Mucosa of rectum (tissue), 2 donors: Measurements from ENCODE around the gene BACH2.
A peak's percentile ranks its signal among the peaks of the same experiment; 100 is the strongest.
"Not testable (repeated sequence)": the region's sequence is repeated elsewhere in the genome, so short reads cannot be mapped to it uniquely, and the experiment has no call there.

Experiments used
- H3K27ac ChIP-seq, 2 donors: one replicate each; pipeline ENCODE4 v1.7.0; 2013; ENCODE audit warnings: inconsistent platforms in 2 of 2, low read depth in 2 of 2, low read length in 2 of 2
- H3K27me3 ChIP-seq, 2 donors: one replicate each; pipeline ENCODE4 v1.7.0; 2013; ENCODE audit warnings: low read length in 2 of 2; ENCODE audit not compliant: control insufficient read depth in 2 of 2, insufficient read depth in 2 of 2
- H3K36me3 ChIP-seq, 2 donors: one replicate each; pipeline ENCODE4 v1.7.0; 2013; ENCODE audit warnings: low read length in 2 of 2; ENCODE audit not compliant: control insufficient read depth in 2 of 2, insufficient read depth in 2 of 2
- H3K4me1 ChIP-seq, 2 donors: one replicate each; pipeline ENCODE4 v1.7.0; 2013; ENCODE audit warnings: low read length in 2 of 2, mild to moderate bottlenecking in 1 of 2; ENCODE audit not compliant: control insufficient read depth in 2 of 2, insufficient read depth in 2 of 2
- H3K4me3 ChIP-seq, 2 donors: one replicate each; pipeline ENCODE4 v1.7.0; 2013; ENCODE audit warnings: low read length in 2 of 2
- H3K9ac ChIP-seq, 2 donors: one replicate each; pipeline ENCODE4 v1.7.0; 2013; ENCODE audit warnings: low read length in 2 of 2, low read depth in 1 of 2, mild to moderate bottlenecking in 1 of 2
- H3K9me3 ChIP-seq, 2 donors: one replicate each; pipeline ENCODE4 v1.7.0; 2013; ENCODE audit warnings: low read length in 2 of 2; ENCODE audit not compliant: control insufficient read depth in 2 of 2
- donor health status: healthy.
- donor health status: Normal muscosa, but diverticular disease.

Gene BACH2

GRCh38 chr6:90218959-90219208 is 77.8 kb downstream of the BACH2 start:
- Histone ChIP-seq H3K27ac (peak overlapping the region; percentile 84 to 90), H3K36me3 (no peaks in the 10 kb centered on the region), H3K9me3 (no peaks in the 10 kb centered on the region), H3K27me3 (no peaks in the 10 kb centered on the region), H3K4me1 (peaks cover 13 to 16% of the 10 kb centered on the region in 2 donors), H3K9ac (peak overlapping the region; percentile 24 to 45), H3K4me3 (peak overlapping the region in 1 of 2 donors; percentile 46)

GRCh38 chr6:90217506-90218127 is 79.0 kb downstream of the BACH2 start:
- Histone ChIP-seq H3K36me3 (no peaks in the 10 kb centered on the region), H3K27ac (peak overlapping the region; percentile 71 to 90), H3K27me3 (no peaks in the 10 kb centered on the region), H3K9me3 (no peaks in the 10 kb centered on the region), H3K9ac (peak overlapping the region in 1 of 2 donors; percentile 22), H3K4me1 (peaks cover 13 to 16% of the 10 kb centered on the region in 2 donors), H3K4me3 (peak overlapping the region; percentile 18 to 46)

- H3K27ac ChIP-seq: no peak overlapping the region
- H3K27me3 ChIP-seq: no peaks in the 10 kb centered on the region
- no peaks in the 10 kb centered on the region for H3K9me3 ChIP-seq
- no peaks in the 10 kb centered on the region for H3K36me3 ChIP-seq
- H3K4me3 ChIP-seq: no peak overlapping the region
- H3K9ac ChIP-seq: no peak overlapping the region
- peaks cover 13 to 16% of the 10 kb centered on the region in 2 donors for H3K4me1 ChIP-seq
Observed at GRCh38 chr6:90216072-90216977, 80.3 kb downstream of the BACH2 start.

- H3K4me3 ChIP-seq: no peak overlapping the region
- no peaks in the 10 kb centered on the region for H3K36me3 ChIP-seq
- no peaks in the 10 kb centered on the region for H3K9me3 ChIP-seq
- H3K27ac ChIP-seq: no peak overlapping the region
- H3K9ac ChIP-seq: no peak overlapping the region
- no peaks in the 10 kb centered on the region for H3K27me3 ChIP-seq
- peaks cover 13 to 16% of the 10 kb centered on the region in 2 donors for H3K4me1 ChIP-seq
Observed at GRCh38 chr6:90214966-90215365, 81.7 kb downstream of the BACH2 start.

GRCh38 chr6:90214461-90214860 is 82.2 kb downstream of the BACH2 start:
- no peak overlapping the region for H3K27ac ChIP-seq
- no peak overlapping the region for H3K9ac ChIP-seq
- no peaks in the 10 kb centered on the region for H3K36me3 ChIP-seq
- H3K4me3 ChIP-seq: no peak overlapping the region
- no peaks in the 10 kb centered on the region for H3K9me3 ChIP-seq
- no peaks in the 10 kb centered on the region for H3K27me3 ChIP-seq
- peaks cover 13 to 16% of the 10 kb centered on the region in 2 donors for H3K4me1 ChIP-seq

GRCh38 chr6:90212274-90212673 is 84.4 kb downstream of the BACH2 start:
- Histone ChIP-seq H3K9me3 (no peaks in the 10 kb centered on the region), H3K9ac (no peak overlapping the region), H3K36me3 (no peaks in the 10 kb centered on the region), H3K27ac (no peak overlapping the region), H3K4me1 (peaks cover 0 to 3% of the 10 kb centered on the region in 2 donors), H3K27me3 (no peaks in the 10 kb centered on the region), H3K4me3 (no peak overlapping the region)

- H3K4me1 ChIP-seq: no peaks in the 10 kb centered on the region
- no peaks in the 10 kb centered on the region for H3K36me3 ChIP-seq
- H3K9ac ChIP-seq: no peak overlapping the region
- H3K27ac ChIP-seq: no peak overlapping the region
- H3K4me3 ChIP-seq: no peak overlapping the region
- H3K9me3 ChIP-seq: no peaks in the 10 kb centered on the region
- H3K27me3 ChIP-seq: no peaks in the 10 kb centered on the region
Observed at GRCh38 chr6:90209527-90209926, 87.1 kb downstream of the BACH2 start.

- not testable (repeated sequence) for H3K4me1 ChIP-seq, H3K36me3 ChIP-seq, H3K9me3 ChIP-seq, H3K27me3 ChIP-seq, H3K27ac ChIP-seq, H3K9ac ChIP-seq, H3K4me3 ChIP-seq
Observed at GRCh38 chr6:90208690-90209089, 88.0 kb downstream of the BACH2 start.

GRCh38 chr6:90204327-90205056 is 92.2 kb downstream of the BACH2 start:
- H3K27me3 ChIP-seq: no peaks in the 10 kb centered on the region
- no peaks in the 10 kb centered on the region for H3K9me3 ChIP-seq
- H3K4me1 ChIP-seq: no peaks in the 10 kb centered on the region
- H3K36me3 ChIP-seq: no peaks in the 10 kb centered on the region
- H3K9ac ChIP-seq: no peak overlapping the region
- H3K4me3 ChIP-seq: no peak overlapping the region
- H3K27ac ChIP-seq: no peak overlapping the region

- no peaks in the 10 kb centered on the region for H3K36me3 ChIP-seq
- H3K9me3 ChIP-seq: no peaks in the 10 kb centered on the region
- H3K9ac ChIP-seq: no peak overlapping the region
- H3K27me3 ChIP-seq: no peaks in the 10 kb centered on the region
- no peaks in the 10 kb centered on the region for H3K4me1 ChIP-seq
- H3K27ac ChIP-seq: no peak overlapping the region
- H3K4me3 ChIP-seq: no peak overlapping the region
Observed at GRCh38 chr6:90203672-90204071, 93.0 kb downstream of the BACH2 start.
